HG03097 (cell line): ENCODE measurements around the gene NLRP6.
"Not testable (repeated sequence)": the region's sequence is repeated elsewhere in the genome, so short reads cannot be mapped to it uniquely, and the experiment has no call there.

Experiments
- ATAC-seq: cut with Tn5 transposase; IDR thresholded peaks from one replicate; pipeline ENCODE4 v1.9.1; 2021; ENCODE audit not compliant: unreplicated experiment, low FRiP score

The NLRP6 gene

DNA sequence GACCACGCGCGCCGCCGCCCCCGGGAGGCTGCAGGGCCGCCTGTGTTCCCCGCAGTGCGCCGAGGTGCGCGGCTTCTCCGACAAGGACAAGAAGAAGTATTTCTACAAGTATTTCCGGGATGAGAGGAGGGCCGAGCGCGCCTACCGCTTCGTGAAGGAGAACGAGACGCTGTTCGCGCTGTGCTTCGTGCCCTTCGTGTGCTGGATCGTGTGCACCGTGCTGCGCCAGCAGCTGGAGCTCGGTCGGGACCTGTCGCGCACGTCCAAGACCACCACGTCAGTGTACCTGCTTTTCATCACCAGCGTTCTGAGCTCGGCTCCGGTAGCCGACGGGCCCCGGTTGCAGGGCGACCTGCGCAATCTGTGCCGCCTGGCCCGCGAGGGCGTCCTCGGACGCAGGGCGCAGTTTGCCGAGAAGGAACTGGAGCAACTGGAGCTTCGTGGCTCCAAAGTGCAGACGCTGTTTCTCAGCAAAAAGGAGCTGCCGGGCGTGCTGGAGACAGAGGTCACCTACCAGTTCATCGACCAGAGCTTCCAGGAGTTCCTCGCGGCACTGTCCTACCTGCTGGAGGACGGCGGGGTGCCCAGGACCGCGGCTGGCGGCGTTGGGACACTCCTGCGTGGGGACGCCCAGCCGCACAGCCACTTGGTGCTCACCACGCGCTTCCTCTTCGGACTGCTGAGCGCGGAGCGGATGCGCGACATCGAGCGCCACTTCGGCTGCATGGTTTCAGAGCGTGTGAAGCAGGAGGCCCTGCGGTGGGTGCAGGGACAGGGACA is 2.7 kb downstream of the NLRP6 start:
- no peak for ATAC-seq

DNA sequence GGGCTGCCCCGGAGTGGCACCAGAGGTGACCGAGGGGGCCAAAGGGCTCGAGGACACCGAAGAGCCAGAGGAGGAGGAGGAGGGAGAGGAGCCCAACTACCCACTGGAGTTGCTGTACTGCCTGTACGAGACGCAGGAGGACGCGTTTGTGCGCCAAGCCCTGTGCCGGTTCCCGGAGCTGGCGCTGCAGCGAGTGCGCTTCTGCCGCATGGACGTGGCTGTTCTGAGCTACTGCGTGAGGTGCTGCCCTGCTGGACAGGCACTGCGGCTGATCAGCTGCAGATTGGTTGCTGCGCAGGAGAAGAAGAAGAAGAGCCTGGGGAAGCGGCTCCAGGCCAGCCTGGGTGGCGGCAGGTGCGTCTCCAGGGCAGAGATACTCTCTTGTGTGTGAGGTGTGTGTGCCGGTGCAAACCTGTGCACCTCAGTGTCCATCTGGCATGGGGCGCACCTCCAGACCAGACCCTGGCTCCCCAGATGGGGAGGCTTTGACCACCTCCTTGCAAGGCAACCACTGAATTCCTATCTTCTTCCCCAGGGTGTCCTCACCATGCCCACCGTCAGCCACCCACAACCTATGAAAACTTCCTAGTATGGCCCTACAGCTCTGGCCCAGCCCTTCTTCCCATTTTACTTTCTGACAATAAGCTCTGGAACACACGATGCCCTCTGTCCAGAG is 3.4 kb downstream of the NLRP6 start:
- ATAC-seq: no peak

DNA sequence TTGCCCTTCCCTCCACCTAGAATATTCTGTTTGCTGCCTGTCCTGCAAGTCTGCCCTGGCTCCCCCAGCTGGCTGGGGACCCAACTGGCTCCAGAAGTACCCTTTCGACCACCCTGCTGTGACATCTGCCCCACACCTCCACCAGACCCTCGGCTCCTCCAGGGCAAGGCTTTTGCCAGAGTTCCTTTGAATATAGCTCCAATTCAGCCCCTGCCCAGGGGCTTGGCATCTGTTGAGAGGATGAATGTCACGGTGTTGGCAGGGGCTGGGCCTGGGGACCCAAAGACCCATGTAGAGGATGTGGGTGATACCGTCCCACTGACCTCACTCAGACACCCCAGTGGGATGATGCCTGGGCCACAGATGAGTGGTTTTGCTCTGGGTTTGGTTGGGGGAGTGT is 4.0 kb downstream of the NLRP6 start:
- ATAC-seq: no peak

DNA sequence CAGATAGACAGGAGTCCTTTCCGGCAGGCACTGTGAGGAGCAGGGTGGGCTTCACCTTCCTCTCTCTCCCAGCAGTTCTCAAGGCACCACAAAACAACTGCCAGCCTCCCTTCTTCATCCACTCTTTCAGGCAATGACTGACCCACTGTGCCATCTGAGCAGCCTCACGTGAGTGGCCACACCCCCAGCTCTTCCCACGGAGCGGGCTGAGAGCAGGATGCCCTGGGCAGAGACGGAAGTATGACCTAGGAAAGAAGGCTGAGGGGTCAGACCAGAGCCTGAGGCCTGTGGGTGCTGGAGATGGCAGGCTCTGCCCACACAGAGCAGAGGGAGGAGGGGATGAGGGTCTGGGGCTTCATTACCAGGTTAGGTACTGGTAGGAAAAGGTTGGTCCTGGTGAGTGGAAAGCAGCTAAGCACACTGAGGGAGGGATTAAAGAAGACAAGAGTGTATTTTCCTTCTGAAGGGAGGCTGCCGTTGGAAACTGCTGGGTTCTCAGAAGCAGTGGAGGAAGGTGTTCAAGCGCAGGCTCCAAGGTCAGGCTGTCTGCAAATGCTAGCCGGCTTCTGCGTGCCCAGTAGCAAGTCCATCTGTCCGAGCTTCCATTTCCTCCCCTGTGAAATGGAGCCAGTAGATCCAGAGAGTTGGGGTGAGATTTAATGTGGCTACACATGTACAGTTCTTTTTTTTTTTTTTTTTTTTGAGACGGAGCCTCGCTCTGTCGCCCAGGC is 4.6 kb downstream of the NLRP6 start:
- ATAC-seq: no peak

DNA sequence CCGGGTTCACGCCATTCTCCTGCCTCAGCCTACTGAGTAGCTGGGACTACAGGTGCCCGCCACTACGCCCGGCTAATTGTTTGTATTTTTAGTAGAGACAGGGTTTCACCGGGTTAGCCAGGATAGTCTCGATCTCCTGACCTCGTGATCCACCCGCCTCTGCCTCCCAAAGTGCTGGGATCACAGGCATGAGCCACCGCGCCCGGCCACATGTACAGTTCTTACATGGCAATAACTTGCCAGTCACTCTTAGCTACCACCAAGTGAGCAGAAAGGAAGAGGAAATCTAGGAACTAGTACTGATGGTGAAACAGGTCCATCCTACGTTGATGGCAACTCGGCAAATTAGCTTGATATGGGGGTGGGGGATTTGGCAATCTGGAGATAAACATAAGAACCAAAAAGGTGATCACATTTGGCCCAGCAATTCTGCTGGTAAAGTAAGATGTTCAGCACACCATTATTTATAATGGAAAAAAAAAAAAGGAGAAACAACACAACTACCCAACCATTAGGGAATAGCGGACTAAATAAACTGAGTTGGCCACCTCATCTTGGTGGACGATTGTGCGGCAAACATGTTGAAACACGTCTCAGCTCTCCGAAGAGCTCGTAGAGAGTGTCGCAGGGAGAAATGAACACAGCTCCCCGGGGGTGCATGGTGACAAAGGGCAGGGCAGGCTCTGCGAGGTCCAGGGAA is 5.3 kb downstream of the NLRP6 start:
- ATAC-seq: no peak

DNA sequence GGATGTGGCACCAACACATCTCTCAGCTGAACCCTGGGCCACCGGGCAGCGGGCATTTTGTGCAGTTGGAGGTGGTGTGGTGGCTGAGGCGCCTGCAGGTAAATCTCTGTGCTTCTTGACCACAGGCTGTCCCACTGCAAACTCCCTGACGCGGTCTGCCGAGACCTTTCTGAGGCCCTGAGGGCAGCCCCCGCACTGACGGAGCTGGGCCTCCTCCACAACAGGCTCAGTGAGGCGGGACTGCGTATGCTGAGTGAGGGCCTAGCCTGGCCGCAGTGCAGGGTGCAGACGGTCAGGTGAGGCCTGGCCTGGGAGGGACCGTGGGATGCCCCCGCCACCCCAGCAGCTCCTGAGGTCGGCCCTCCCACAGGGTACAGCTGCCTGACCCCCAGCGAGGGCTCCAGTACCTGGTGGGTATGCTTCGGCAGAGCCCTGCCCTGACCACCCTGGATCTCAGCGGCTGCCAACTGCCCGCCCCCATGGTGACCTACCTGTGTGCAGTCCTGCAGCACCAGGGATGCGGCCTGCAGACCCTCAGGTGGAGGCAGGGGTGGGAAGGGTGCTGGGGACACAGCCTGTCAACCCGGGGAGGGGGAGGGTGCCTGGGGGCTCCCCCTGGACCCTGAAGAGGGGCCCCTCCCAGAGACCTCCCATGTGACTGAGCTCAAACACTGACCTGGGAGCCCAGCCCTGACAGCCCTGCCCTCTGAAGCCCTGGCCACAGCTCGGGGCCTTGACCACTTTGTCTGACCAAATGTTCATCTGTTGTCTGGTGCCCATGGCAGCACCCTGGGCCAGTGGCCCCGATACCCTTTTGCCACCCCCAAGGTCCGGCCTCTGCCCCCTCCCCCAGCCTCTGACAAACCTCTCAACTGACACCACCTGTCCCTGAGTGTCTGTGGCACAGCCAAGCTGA is 6.2 kb downstream of the NLRP6 start:
- no peak for ATAC-seq

DNA sequence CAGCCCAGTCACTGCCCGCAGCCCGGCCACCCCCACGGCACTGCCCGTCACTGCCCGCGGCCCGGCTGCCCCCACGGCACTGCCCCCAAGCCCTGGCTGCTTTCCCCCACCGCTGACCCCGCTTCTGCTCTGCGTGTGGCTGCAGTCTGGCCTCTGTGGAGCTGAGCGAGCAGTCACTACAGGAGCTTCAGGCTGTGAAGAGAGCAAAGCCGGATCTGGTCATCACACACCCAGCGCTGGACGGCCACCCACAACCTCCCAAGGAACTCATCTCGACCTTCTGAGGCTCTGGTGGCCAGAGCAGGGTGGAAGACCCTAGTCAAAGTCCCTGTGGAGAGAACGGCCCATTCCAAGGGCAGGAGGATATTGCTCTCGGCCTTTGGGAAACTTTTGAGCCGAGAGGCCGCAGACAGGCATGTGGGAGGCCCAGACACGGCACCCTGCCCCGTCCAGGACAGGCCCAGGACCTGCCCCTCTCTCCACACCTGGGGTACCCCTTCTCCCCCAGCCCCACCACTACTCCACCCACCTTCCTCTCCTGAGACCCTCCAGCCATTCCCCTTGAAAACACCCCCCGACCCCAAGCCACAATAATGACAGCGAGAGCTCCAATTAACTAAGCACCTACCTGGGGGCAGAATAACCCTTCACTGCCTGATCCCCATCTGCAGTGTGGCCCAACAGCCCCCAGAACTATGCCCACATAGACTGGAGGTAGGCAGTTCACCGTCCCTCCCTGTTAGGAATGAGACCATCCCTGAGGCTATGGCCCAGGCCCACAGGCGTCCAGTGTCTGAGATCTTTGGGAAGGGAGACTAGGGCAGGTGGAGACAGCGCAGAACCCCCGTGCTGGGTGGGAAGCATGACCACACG is 7.0 kb downstream of the NLRP6 start:
- ATAC-seq: no peak

DNA sequence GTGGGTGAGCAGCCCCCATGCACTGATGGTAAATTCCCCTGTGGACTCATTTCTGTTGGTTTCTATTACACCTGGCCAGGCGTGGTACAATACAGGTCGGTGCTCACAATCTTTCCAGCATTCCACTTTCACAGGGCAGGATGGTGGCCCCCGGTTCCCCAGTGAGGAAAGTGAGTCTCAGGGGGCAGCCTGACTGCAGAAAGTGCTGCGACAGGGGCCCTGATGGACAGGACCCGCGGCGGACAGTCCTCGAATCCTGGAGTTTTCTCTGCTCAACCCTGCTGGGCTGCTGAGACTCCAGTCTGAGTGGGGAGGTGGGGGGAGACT is 7.7 kb downstream of the NLRP6 start:
- no peak for ATAC-seq

DNA sequence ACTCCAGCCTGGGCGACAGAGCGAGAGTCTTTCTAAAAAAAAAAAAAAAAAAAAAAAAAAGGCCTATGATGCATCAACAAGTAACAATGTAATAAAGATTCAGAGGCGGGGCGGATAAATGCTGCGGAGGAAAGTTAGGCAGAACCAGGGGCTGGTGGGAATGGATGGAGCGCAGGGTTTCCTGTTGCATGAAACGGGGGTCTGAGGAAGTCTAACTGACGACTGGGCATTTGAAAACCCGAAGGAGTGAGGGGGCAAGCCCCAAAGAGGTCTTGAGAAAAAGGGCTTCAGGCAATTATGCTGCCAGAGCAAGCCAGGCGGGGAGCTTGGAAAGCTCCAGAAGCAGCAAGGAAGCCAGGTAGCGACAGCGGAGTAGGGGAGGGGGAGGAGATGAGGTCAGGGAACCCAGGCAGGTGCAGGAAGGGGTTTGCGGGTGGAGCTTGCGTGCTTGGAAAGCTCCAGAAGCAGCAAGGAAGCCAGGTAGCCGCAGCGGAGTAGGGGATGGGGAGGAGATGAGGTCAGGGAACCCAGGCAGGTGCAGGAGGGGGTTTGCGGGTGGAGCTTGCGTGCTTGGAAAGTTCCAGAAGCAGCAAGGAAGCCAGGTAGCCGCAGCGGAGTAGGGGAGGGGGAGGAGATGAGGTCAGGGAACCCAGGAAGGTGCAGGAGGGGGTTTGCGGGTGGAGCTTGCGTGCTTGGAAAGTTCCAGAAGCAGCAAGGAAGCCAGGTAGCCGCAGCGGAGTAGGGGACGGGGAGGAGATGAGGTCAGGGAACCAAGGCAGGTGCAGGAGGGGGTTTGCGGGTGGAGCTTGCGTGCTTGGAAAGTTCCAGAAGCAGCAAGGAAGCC is 9.0 kb downstream of the NLRP6 start:
- ATAC-seq: not testable (repeated sequence)

DNA sequence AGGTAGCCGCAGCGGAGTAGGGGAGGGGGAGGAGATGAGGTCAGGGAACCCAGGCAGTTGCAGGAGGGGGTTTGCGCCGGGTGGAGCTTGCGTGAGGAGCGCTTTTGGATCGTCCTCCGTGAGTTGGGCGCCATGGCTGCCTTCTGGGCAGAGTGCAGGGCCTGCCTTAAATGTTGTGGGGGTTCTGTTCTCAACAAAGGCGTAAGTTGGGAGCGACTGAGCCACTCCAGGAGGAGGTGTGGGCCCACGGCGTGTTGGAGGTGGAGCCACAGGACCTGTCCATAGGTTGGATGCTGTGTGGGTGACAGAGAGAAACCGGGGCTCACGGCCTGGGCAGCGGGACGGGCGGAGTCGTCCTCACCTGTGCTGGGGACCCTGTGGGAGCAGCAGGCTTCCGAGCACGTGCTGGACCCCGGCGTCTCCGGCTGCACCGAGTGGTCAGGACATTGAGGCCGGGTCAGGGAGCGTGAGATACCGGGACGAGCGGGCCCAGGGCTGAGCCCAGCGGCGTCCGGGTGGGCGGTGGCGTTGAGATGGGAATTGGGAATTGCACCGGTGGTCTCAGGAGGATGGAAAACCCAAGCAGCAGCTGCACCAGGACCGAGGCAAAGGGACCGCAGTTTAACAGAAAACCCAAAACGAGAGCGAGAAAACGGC is 9.7 kb downstream of the NLRP6 start:
- no peak for ATAC-seq

DNA sequence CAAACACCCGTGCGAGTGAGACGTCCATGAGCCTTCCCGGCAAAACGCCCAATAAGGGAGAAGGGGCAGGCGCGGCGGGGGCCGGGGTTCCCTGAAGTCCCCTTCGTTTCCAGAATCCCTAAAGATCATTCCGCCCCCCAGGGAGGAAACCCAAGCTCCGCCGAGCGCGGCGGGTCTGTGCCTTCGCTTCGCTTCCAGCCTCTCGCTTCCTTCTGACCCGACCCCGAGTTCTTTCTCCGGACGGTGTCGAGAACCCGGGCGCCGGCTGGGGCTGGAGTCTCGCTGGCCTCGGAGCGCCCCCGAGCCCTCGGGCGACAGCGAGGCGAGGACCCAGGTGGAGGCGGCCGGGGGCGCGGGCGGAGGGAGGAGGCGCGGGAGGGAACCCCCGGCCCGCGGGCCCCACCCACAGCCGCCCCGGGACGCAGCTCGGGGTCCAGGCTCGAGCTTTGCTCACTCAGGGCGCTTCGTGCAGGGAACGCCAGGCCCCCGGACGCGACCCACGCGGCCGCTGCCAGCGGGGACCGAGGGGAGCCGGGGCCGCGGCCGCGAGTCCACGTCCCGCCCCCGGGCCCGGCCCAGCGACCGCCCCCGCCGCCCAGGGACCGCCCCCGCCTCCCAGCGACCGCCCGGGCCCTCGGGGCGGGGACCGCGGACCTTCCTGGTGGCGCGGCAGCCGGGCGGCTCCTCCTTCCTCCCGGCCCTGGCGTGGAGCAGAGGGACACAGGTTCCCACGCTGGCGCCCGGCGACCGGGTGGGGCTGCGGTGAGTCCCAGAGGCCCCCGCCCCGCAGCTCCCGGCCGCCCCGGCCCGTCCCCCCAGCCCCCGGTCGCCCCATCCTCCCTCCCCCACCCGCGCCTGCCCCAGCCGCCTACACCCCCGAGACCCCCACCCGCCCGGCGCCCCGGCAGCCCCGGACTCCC is 10.5 kb downstream of the NLRP6 start, which contains the start of gene PGGHG:
PGGHG (plus strand) TSS at position 649 of the 920 bp plus-strand sequence. CDS start 691 bp downstream, outside the sequence.
- ATAC-seq: no peak

DNA sequence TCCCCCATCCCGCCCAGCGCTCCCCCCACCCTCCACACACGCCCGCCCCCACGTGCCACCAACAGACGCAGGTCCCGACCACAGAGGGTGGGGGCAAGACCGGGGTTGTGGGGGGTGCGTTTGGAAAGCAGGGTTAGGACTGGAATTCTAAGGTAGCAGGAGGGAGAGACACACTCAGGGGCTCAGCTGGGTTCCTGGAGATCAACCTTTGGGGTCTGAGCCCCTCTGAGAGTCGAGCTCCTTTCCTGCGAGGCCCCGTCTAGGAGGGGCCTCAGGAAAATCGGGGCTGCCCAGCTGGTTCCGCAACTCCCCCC is 11.1 kb downstream of the NLRP6 start:
- no peak for ATAC-seq

DNA sequence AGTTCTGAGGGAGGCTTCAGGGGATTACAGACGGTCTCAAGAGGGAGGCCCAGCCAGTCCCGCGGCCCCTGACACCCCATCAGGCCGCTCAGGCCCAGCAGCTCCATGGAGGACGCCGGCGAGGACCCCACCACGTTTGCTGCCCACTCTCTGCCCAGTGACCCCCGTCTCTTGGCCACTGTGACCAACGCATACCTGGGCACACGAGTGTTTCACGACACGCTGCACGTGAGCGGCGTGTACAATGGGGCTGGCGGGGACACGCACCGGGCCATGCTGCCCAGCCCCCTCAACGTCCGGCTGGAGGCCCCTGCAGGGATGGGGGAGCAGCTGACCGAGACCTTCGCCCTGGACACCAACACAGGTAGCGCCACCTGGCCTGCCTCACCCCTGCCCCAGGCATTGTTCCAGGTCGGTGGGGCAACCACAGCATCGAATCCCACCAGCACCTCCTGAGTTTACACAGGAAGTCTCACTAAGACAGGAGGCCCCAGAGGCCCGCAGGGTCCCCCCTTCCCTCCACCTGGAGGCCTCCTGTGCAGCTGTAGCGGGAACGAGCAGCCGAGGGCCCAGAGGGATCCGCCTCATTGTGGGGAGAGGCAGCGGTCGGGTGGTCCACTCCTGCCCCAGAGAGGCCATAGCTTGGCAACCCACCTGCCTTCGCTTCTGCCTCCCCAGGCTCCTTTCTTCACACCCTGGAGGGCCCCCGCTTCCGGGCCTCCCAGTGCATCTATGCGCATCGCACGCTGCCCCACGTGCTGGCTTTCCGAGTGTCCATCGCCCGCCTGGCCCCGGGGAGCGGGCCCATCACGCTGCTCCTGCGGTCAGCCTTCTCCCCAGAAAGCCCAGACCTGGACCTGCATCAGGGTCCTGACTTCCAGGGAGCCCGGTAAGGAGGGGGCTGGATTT is 11.8 kb downstream of the NLRP6 start:
- no peak for ATAC-seq

DNA sequence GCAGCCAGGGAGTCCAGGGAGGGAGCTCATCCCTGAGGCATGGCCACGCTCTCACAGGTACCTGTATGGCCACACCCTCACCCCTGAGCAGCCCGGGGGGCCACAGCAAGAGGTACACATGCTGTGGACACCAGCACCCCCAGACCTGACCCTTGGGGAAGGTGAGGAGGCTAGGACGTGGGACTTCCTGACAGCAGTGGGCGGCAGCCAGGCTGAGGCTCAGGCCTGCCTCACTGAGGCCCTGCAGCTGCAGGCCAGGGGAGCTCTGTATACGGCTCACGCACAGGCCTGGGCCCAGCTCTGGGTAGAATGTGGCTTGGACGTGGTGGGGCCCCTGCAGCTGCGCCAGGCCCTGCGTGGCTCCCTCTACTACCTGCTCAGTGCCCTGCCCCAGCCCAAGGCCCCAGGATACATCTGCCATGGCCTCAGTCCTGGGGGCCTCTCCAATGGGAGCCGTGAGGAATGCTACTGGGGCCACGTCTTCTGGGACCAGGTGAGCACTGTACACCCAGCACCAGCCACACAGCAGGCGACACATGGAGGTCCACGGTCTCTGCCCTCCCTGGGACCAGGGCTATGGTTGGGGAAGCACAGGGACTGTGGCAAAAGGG is 12.5 kb downstream of the NLRP6 start:
- ATAC-seq: no peak
